Esophagus squamous epithelium (tissue), 5 donors: ENCODE measurements around the gene TMC1. TPM values are rescaled to one million over a fixed set of nuclear protein-coding genes. Genes with fewer than 3 reads are reported as not detected.

ENCODE experiments used
- DNase-seq: peaks from one replicate; lab custom pipeline; 2025; lab: John Stamatoyannopoulos, UW
- H3K27ac ChIP-seq, 4 donors: fragments of 200-600 bp; sonication (generic); one replicate each; pipeline ENCODE4 v1.5.1; 2016 to 2019; ENCODE audit warnings: mild to moderate bottlenecking in 1 of 4
- H3K27me3 ChIP-seq, 4 donors: fragments of 200-600 bp; sonication (generic); 1 replicate in 3 of 4; 2 replicates in 1 of 4; pipeline versions ENCODE4 v1.5.1 to v1.6.0; 2017 to 2021; ENCODE audit warnings: antibody characterized with exemption in 1 of 4
- H3K36me3 ChIP-seq, 3 donors: fragments of 200-600 bp; sonication (generic); one replicate each; pipeline ENCODE4 v1.5.1; 2016 to 2019
- H3K4me1 ChIP-seq, 3 donors: fragments of 200-600 bp; sonication (generic); one replicate each; pipeline ENCODE4 v1.5.1; 2017 to 2019
- H3K4me3 ChIP-seq, 4 donors: fragments of 200-600 bp; sonication (generic); 1 replicate in 3 of 4; 2 replicates in 1 of 4; pipeline ENCODE4 v1.5.1; 2016 to 2019; ENCODE audit warnings: mild to moderate bottlenecking in 2 of 4, moderate library complexity in 1 of 4
- H3K9me3 ChIP-seq, 3 donors: fragments of 200-600 bp; sonication (generic); one replicate each; pipeline ENCODE4 v1.5.1; 2016 to 2019
- POLR2A ChIP-seq, 4 donors: fragments of 450-650 bp; IDR thresholded peaks; one replicate each; pipeline ENCODE4 v1.6.1; 2017; ENCODE audit warnings: antibody characterized with exemption in 4 of 4, mild to moderate bottlenecking in 4 of 4, moderate library complexity in 3 of 4
- WGBS, 2 donors: methylation state at CpG; one replicate each; pipeline ENCODE4 v1.1.5; 2018; 5-methylcytosine and 5-hydroxymethylcytosine counted together
- intact Hi-C: fragments of 100-400 bp; cut with DNase I; formaldehyde crosslinking; loops from one replicate; pipeline ENCODE4 v1.15.0; 2022
- total RNA-seq, 4 donors: library from RNA; depleted of rRNA; stranded (reverse); fragments of >200 nt; gene quantifications; one replicate each; pipeline ENCODE4 v1.1.0, GENCODE V29; 2016
- TF ChIP-seq, protein P1 (sequence below), 6 experiments: fragments of 450-650 bp in 4 of 6; fragments of 200-600 bp in 2 of 6; sonication (generic) in 2 of 6; IDR thresholded peaks; one replicate each; pipeline ENCODE4 v1.5.1; 2016 to 2019; ENCODE audit warnings: antibody characterized with exemption in 6 of 6, mild to moderate bottlenecking in 4 of 6, moderate library complexity in 4 of 6
- donor health status: DM: yes; HTN: yes; CAD: no.

The TMC1 gene
- total RNA-seq, 4 donors from 2014 or later, result 1.1 to 3.1 (median 1.5) TPM; not detected in 1

DNA sequence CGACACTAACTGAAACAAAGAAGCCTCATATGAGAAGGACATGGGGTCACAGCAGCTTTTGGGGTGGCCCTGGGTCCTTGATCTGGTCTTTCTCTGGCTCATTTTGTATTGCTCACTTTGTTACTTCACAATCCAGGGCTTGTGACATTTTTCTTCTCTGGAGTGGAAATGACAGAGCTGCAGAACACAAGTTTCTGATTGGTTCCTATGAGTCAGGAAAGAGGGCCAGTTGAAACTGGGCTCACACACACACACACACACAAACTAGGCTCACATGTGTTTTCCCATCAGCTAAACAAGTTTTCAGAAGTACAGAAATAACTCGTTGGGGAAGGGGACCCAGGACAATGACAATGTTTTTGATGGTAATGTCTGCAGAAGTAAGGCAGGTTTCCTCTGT, 54.3 kb downstream of the TMC1 start:
- H3K27me3 ChIP-seq, result no peaks in the 10 kb centered on the region
- no peaks in the 10 kb centered on the region for H3K9me3 ChIP-seq
- intact Hi-C loops, result no loop called here
- TF ChIP-seq, protein P1, sequence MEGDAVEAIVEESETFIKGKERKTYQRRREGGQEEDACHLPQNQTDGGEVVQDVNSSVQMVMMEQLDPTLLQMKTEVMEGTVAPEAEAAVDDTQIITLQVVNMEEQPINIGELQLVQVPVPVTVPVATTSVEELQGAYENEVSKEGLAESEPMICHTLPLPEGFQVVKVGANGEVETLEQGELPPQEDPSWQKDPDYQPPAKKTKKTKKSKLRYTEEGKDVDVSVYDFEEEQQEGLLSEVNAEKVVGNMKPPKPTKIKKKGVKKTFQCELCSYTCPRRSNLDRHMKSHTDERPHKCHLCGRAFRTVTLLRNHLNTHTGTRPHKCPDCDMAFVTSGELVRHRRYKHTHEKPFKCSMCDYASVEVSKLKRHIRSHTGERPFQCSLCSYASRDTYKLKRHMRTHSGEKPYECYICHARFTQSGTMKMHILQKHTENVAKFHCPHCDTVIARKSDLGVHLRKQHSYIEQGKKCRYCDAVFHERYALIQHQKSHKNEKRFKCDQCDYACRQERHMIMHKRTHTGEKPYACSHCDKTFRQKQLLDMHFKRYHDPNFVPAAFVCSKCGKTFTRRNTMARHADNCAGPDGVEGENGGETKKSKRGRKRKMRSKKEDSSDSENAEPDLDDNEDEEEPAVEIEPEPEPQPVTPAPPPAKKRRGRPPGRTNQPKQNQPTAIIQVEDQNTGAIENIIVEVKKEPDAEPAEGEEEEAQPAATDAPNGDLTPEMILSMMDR (IDR thresholded peaks at IDR 0.05), result no peak
- TF ChIP-seq POLR2A (IDR thresholded peaks at IDR 0.05), result no peak
- no peak for DNase-seq
- H3K36me3 ChIP-seq, result no peaks in the 10 kb centered on the region
- WGBS, 2 donors, result 62 to 81% methylated on average over 2 of the region's 2 CpGs
- peak overlapping the region in 3 of 4 donors; percentile 72 to 89 (median 89) for H3K27ac ChIP-seq
- H3K4me3 ChIP-seq, result no peak overlapping the region
- H3K4me1 ChIP-seq, result peaks cover 7 to 54% (median 30%) of the 10 kb centered on the region in 3 donors

DNA sequence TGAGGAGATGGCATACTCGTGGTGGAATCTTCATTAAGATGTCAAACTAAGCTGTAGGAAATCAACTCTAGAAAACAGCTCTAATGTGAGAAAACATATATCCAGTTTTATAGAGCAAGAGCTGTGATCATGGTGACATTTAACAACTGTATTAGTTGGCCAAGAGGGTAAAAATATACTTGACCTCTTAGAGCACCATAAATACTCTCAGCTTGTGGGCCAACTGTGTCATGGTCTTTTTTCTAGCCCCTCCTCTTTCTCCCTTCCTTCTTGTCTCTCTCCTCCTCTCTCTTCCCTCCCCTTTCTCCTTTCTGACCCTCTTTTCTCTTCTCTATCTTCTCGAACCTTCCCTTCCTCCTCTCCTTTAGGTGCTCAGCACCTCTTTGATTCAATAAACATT, 54.7 kb downstream of the TMC1 start:
- H3K9me3 ChIP-seq, result no peaks in the 10 kb centered on the region
- no peaks in the 10 kb centered on the region for H3K27me3 ChIP-seq
- no peak overlapping the region for H3K4me3 ChIP-seq
- peaks cover 7 to 58% (median 30%) of the 10 kb centered on the region in 3 donors for H3K4me1 ChIP-seq
- intact Hi-C loops, result no loop called here
- 64% methylated on average over 2 of the region's 2 CpGs for WGBS, 2 donors
- no peaks in the 10 kb centered on the region for H3K36me3 ChIP-seq
- TF ChIP-seq POLR2A (IDR thresholded peaks at IDR 0.05), result no peak
- TF ChIP-seq, protein P1 (IDR thresholded peaks at IDR 0.05), result no peak
- peak overlapping the region; percentile 25 to 89 (median 80) for H3K27ac ChIP-seq
- DNase-seq, result no peak

DNA sequence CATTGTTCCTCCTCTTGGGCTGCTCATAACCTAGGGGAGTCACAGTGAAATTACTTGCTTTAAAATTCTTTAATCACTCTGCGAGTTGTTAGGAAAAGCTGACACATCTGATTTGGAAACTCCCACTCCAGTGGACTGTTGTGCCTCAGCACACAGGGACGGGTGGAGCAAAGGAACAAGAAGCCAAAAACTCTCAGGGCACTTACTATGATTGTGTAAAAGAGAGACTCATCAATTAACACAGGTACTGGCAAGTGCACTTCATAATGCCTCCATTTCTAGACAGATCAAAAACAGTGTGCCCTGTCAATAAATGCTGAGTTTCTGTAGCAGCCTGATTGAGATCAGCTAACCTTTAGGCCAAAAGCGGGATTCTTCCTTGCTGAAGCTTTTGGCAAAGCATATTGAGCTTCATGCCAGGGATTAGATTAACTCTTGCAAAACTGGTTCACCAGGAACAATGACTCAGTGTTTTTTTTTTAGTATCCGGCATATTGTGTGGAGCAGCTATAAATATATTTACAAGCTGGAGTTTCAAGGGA, 55.9 kb downstream of the TMC1 start:
- intact Hi-C loops, result no loop called here
- no peak for TF ChIP-seq POLR2A (IDR thresholded peaks at IDR 0.05)
- TF ChIP-seq, protein P1 (IDR thresholded peaks at IDR 0.05), result peak in 1 of 6 experiments; percentile 8
- Histone ChIP-seq H3K4me3 (peak overlapping the region; percentile 10 to 47 (median 31)), H3K27ac (peak overlapping the region; percentile 72 to 89 (median 89)), H3K27me3 (no peaks in the 10 kb centered on the region), H3K4me1 (peaks cover 7 to 68% (median 30%) of the 10 kb centered on the region in 3 donors), H3K36me3 (no peaks in the 10 kb centered on the region), H3K9me3 (no peaks in the 10 kb centered on the region)
- no peak for DNase-seq
- 8 to 15% methylated on average over 3 to 4 of the region's 4 CpGs for WGBS, 2 donors

DNA sequence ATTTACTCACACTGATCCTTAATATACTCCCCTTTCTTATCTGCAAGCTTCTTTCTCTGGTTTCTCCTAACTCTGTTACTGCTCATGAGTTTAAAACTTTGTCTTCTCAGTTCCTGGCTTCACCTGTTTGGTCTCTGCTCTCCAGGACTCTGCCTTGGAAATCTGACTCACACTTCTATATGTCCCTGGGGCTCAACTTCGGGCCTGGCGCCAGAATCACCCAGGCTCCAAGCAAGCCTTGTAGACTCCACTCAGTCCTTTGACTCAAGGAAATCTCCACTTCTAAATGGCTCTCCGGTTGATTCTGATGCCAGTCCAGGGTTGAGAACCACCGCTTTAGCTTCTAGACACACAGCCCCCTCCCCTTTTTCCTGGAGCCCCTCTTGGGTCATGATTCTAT, 57.8 kb downstream of the TMC1 start:
- H3K36me3 ChIP-seq, result no peaks in the 10 kb centered on the region
- H3K27me3 ChIP-seq, result no peaks in the 10 kb centered on the region
- WGBS, 2 donors, result 35 to 62% methylated on average over 4 of the region's 4 CpGs
- intact Hi-C loops, result no loop called here
- H3K4me3 ChIP-seq, result peak overlapping the region in 2 of 4 donors; percentile 3 to 28
- TF ChIP-seq, protein P1 (IDR thresholded peaks at IDR 0.05), result no peak
- TF ChIP-seq POLR2A (IDR thresholded peaks at IDR 0.05), result peak in 1 of 4 donors; percentile 10
- peak overlapping the region; percentile 72 to 89 (median 89) for H3K27ac ChIP-seq
- H3K9me3 ChIP-seq, result no peaks in the 10 kb centered on the region
- peaks cover 17 to 85% (median 39%) of the 10 kb centered on the region in 3 donors for H3K4me1 ChIP-seq
- no peak for DNase-seq

DNA sequence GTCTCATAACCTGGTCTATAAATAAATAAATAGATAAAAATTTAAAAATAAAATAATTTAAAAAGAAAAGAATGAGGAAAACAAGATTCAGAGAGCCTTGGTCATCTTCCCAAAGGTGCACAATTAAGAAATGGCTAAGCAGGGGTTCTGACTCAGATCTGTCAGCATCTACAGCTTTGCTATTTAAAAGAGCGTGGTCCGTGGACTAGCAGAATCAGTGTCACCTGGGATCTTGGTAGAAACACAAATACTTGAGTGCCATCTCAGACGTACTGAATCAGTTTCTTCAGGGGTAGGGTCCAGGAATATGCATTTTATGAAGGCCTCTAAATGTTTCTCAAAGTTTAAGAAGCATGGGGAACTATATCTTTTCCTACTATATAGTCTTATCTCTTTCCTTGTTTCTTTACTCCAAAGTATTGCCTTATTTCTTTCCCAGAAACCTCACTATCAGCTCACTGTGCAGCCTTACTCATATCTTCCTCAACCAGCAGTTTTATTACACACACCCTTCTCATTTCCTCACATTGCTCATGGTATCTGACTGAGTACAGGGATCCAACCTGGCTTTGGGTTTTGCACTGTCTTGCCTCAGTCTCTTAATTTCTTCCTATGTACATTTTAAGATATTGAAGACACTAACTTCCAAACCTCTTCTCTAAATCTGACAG, 58.6 kb downstream of the TMC1 start:
- Histone ChIP-seq H3K9me3 (no peaks in the 10 kb centered on the region), H3K36me3 (no peaks in the 10 kb centered on the region), H3K27me3 (no peaks in the 10 kb centered on the region), H3K4me1 (peaks cover 17 to 85% (median 39%) of the 10 kb centered on the region in 3 donors), H3K4me3 (no peak overlapping the region), H3K27ac (peak overlapping the region in 3 of 4 donors; percentile 72 to 89 (median 89))
- DNase-seq, result no peak
- intact Hi-C loops, result no loop called here
- TF ChIP-seq POLR2A (IDR thresholded peaks at IDR 0.05), result no peak
- TF ChIP-seq, protein P1 (IDR thresholded peaks at IDR 0.05), result no peak
- WGBS, 2 donors, result 69 to 85% methylated on average over 3 of the region's 3 CpGs
